Liver (tissue), 9 donors: Measurements from ENCODE around the gene ADAMTS15. TPM values are rescaled to one million over a fixed set of nuclear protein-coding genes. Genes with fewer than 3 reads are reported as not detected.

Experiments
- DNase-seq: peaks from one replicate; pipeline ENCODE4 v3.0.0-alpha.2; 2017; ENCODE audit warnings: low spot score
- H3K27ac ChIP-seq, 2 donors: one replicate each; pipeline ENCODE4 v1.7.0; 2013; ENCODE audit warnings: inconsistent platforms in 2 of 2, low read length in 2 of 2, control low read depth in 1 of 2, low read depth in 1 of 2, mild to moderate bottlenecking in 1 of 2
- H3K27me3 ChIP-seq, 4 donors: one replicate each; pipeline versions ENCODE4 v1.6.1 to v1.7.0; 2013; ENCODE audit warnings: low read length in 3 of 4, inconsistent platforms in 1 of 4, mild to moderate bottlenecking in 1 of 4, moderate library complexity in 1 of 4; ENCODE audit not compliant: control insufficient read depth in 4 of 4, insufficient read depth in 4 of 4
- H3K36me3 ChIP-seq, 4 donors: one replicate each; pipeline versions ENCODE4 v1.6.1 to v1.7.0; 2013; ENCODE audit warnings: low read length in 3 of 4, mild to moderate bottlenecking in 3 of 4, low read depth in 1 of 4, moderate library complexity in 1 of 4; ENCODE audit not compliant: control insufficient read depth in 4 of 4, insufficient read depth in 3 of 4
- H3K4me1 ChIP-seq, 4 donors: one replicate each; pipeline versions ENCODE4 v1.6.1 to v1.7.0; 2013; ENCODE audit warnings: low read length in 3 of 4, mild to moderate bottlenecking in 3 of 4, moderate library complexity in 1 of 4; ENCODE audit not compliant: control insufficient read depth in 4 of 4, insufficient read depth in 4 of 4
- H3K4me3 ChIP-seq, 3 donors: one replicate each; pipeline versions ENCODE4 v1.6.1 to v1.7.0; 2013; ENCODE audit warnings: low read length in 3 of 3, control low read depth in 1 of 3, low read depth in 1 of 3, mild to moderate bottlenecking in 1 of 3
- H3K9ac ChIP-seq, 2 donors: one replicate each; pipeline ENCODE4 v1.7.0; 2013; ENCODE audit warnings: low read length in 2 of 2, mild to moderate bottlenecking in 2 of 2, moderate library complexity in 2 of 2, control low read depth in 1 of 2, low read depth in 1 of 2
- H3K9me3 ChIP-seq, 4 donors: one replicate each; pipeline versions ENCODE4 v1.6.1 to v1.7.0; 2013; ENCODE audit warnings: low read length in 3 of 4; ENCODE audit not compliant: control insufficient read depth in 4 of 4
- EGR1 ChIP-seq, 2 donors: IDR thresholded peaks; 2 replicates each; pipeline ENCODE4 v1.6.1; 2016 to 2018; ENCODE audit warnings: antibody characterized with exemption in 2 of 2, low read depth in 2 of 2
- FOXA1 ChIP-seq: IDR thresholded peaks from 2 replicates; pipeline ENCODE4 v1.6.1; 2016; ENCODE audit warnings: antibody characterized with exemption
- FOXA2 ChIP-seq: IDR thresholded peaks from 2 replicates; pipeline ENCODE4 v1.6.1; 2016; ENCODE audit warnings: antibody characterized with exemption
- GABPA ChIP-seq, 2 donors: IDR thresholded peaks in 1 of 2; conservative IDR thresholded peaks in 1 of 2; 2 replicates each; pipeline ENCODE4 v1.6.1; 2016; ENCODE audit warnings: antibody characterized with exemption in 2 of 2, mild to moderate bottlenecking in 1 of 2, moderate library complexity in 1 of 2
- HNF4A ChIP-seq, 2 donors: conservative IDR thresholded peaks; 2 replicates each; pipeline ENCODE4 v1.6.1; 2016; ENCODE audit warnings: antibody characterized with exemption in 2 of 2, mild to moderate bottlenecking in 2 of 2
- HNF4G ChIP-seq: IDR thresholded peaks from 2 replicates; pipeline ENCODE4 v1.6.1; 2016; ENCODE audit warnings: antibody characterized with exemption
- JUND ChIP-seq, 2 donors: IDR thresholded peaks; 2 replicates each; pipeline ENCODE4 v1.6.1; 2016; ENCODE audit warnings: antibody characterized with exemption in 2 of 2
- NR2F2 ChIP-seq: IDR thresholded peaks from 2 replicates; pipeline ENCODE4 v1.6.1; 2016; ENCODE audit warnings: antibody characterized with exemption
- RAD21 ChIP-seq, 2 donors: IDR thresholded peaks; 2 replicates each; pipeline ENCODE4 v1.6.1; 2016; ENCODE audit warnings: antibody characterized with exemption in 2 of 2, mild to moderate bottlenecking in 2 of 2
- RXRA ChIP-seq, 2 donors: IDR thresholded peaks; 2 replicates each; pipeline ENCODE4 v1.6.1; 2017 to 2018; ENCODE audit warnings: antibody characterized with exemption in 2 of 2, mild to moderate bottlenecking in 1 of 2
- SP1 ChIP-seq: IDR thresholded peaks from 2 replicates; pipeline ENCODE4 v1.6.1; 2018; ENCODE audit warnings: antibody characterized with exemption, mild to moderate bottlenecking
- TAF1 ChIP-seq: conservative IDR thresholded peaks from 2 replicates; pipeline ENCODE4 v1.6.1; 2016; ENCODE audit warnings: antibody characterized with exemption, mild to moderate bottlenecking
- YY1 ChIP-seq: IDR thresholded peaks from 2 replicates; pipeline ENCODE4 v1.6.1; 2016; ENCODE audit warnings: antibody characterized with exemption, mild to moderate bottlenecking
- polyA plus RNA-seq, 2 donors: library from polyadenylated mRNA; stranded (reverse) in 1 of 2; unstranded in 1 of 2; fragments of 200-250 nt in 1 of 2; fragments of >200 nt in 1 of 2; fragmentation: Nextera tagmentation in 1 of 2; extraction: Ambion mirVana in 1 of 2; gene quantifications; one replicate each; pipeline versions ENCODE4 v1.2.1 to v1.2.3, GENCODE V29; 2013 to 2015
- total RNA-seq, 2 donors: library from RNA; depleted of rRNA; stranded (reverse); fragments of >200 nt; gene quantifications; one replicate each; pipeline ENCODE4 v1.2.3, GENCODE V29; 2014
- TF ChIP-seq, protein P1 (sequence below): fragments of 150-350 bp; IDR thresholded peaks from 2 replicates; pipeline ENCODE4 v1.5.1; 2017; ENCODE audit warnings: improper control_type of control experiment, low read depth, low read length; ENCODE audit not compliant: missing input control
- TF ChIP-seq, protein P2 (sequence below): IDR thresholded peaks from 2 replicates; pipeline ENCODE4 v1.6.1; 2016; ENCODE audit warnings: antibody characterized with exemption
- TF ChIP-seq, protein P3 (sequence below): IDR thresholded peaks from 2 replicates; pipeline ENCODE4 v1.6.1; 2016; ENCODE audit warnings: antibody characterized with exemption, mild to moderate bottlenecking
- TF ChIP-seq, protein P4 (sequence below): IDR thresholded peaks from 2 replicates; pipeline ENCODE4 v1.6.1; 2016; ENCODE audit warnings: antibody characterized with exemption
- TF ChIP-seq, protein P5 (sequence below): IDR thresholded peaks from 2 replicates; pipeline ENCODE4 v1.6.1; 2016; ENCODE audit warnings: antibody characterized with exemption
- donor health status: healthy.
- donor health status: healthy.
- donor health status: healthy.
- donor health status: healthy.
- donor health status: healthy.

The ADAMTS15 gene
- total and polyA plus RNA-seq, 4 donors: 0.06 to 1.3 (median 0.77) TPM

DNA sequence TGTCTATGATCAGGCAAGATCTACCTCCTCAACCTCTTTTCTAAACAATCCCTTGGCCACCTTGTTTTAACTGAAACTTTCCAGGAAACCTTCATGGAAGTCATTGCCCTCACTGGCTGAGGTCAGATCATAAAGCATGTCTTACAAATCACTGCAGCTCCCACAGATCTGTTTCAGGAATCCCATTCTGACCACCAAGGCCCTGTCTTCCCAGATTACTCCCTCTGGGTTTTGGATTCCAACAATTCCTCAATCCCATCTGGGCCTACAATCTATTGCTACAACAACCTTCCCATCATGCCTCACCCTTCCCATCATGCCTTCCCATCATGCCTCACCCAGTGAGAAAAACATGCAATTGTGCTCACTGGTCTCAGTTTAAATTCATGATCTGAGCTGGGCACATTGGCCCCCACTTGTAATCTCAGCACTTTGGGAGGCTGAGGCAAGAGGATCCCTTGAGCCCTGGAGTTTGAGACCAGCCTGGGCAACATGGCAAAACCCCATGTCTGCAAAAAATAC lies 15.9 kb downstream of the ADAMTS15 start:
- H3K36me3 ChIP-seq: no peaks in the 10 kb centered on the region
- DNase-seq: no peak
- no peak overlapping the region for H3K27ac ChIP-seq
- H3K4me3 ChIP-seq: no peak overlapping the region
- H3K9me3 ChIP-seq: no peaks in the 10 kb centered on the region
- no peak for TF ChIP-seq NR2F2
- TF ChIP-seq, protein P1, sequence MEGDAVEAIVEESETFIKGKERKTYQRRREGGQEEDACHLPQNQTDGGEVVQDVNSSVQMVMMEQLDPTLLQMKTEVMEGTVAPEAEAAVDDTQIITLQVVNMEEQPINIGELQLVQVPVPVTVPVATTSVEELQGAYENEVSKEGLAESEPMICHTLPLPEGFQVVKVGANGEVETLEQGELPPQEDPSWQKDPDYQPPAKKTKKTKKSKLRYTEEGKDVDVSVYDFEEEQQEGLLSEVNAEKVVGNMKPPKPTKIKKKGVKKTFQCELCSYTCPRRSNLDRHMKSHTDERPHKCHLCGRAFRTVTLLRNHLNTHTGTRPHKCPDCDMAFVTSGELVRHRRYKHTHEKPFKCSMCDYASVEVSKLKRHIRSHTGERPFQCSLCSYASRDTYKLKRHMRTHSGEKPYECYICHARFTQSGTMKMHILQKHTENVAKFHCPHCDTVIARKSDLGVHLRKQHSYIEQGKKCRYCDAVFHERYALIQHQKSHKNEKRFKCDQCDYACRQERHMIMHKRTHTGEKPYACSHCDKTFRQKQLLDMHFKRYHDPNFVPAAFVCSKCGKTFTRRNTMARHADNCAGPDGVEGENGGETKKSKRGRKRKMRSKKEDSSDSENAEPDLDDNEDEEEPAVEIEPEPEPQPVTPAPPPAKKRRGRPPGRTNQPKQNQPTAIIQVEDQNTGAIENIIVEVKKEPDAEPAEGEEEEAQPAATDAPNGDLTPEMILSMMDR: no peak
- TF ChIP-seq FOXA1: no peak
- TF ChIP-seq HNF4G: no peak
- no peak for TF ChIP-seq GABPA (IDR thresholded peaks at IDR 0.05 in 1 of 2, conservative IDR thresholded peaks at IDR 0.05 in 1 of 2)
- TF ChIP-seq SP1: no peak
- TF ChIP-seq RXRA (IDR thresholded peaks at IDR 0.05): no peak
- TF ChIP-seq, protein P2, sequence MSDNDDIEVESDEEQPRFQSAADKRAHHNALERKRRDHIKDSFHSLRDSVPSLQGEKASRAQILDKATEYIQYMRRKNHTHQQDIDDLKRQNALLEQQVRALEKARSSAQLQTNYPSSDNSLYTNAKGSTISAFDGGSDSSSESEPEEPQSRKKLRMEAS: no peak
- TF ChIP-seq, protein P3, sequence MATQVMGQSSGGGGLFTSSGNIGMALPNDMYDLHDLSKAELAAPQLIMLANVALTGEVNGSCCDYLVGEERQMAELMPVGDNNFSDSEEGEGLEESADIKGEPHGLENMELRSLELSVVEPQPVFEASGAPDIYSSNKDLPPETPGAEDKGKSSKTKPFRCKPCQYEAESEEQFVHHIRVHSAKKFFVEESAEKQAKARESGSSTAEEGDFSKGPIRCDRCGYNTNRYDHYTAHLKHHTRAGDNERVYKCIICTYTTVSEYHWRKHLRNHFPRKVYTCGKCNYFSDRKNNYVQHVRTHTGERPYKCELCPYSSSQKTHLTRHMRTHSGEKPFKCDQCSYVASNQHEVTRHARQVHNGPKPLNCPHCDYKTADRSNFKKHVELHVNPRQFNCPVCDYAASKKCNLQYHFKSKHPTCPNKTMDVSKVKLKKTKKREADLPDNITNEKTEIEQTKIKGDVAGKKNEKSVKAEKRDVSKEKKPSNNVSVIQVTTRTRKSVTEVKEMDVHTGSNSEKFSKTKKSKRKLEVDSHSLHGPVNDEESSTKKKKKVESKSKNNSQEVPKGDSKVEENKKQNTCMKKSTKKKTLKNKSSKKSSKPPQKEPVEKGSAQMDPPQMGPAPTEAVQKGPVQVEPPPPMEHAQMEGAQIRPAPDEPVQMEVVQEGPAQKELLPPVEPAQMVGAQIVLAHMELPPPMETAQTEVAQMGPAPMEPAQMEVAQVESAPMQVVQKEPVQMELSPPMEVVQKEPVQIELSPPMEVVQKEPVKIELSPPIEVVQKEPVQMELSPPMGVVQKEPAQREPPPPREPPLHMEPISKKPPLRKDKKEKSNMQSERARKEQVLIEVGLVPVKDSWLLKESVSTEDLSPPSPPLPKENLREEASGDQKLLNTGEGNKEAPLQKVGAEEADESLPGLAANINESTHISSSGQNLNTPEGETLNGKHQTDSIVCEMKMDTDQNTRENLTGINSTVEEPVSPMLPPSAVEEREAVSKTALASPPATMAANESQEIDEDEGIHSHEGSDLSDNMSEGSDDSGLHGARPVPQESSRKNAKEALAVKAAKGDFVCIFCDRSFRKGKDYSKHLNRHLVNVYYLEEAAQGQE: no peak
- TF ChIP-seq RAD21 (IDR thresholded peaks at IDR 0.05): no peak
- TF ChIP-seq EGR1 (IDR thresholded peaks at IDR 0.05; ENCODE audit: low read depth in 2 of 2): no peak
- TF ChIP-seq HNF4A (conservative IDR thresholded peaks at IDR 0.05): no peak
- TF ChIP-seq JUND (IDR thresholded peaks at IDR 0.05): no peak
- no peak for TF ChIP-seq TAF1
- TF ChIP-seq FOXA2: no peak
- TF ChIP-seq, protein P4, sequence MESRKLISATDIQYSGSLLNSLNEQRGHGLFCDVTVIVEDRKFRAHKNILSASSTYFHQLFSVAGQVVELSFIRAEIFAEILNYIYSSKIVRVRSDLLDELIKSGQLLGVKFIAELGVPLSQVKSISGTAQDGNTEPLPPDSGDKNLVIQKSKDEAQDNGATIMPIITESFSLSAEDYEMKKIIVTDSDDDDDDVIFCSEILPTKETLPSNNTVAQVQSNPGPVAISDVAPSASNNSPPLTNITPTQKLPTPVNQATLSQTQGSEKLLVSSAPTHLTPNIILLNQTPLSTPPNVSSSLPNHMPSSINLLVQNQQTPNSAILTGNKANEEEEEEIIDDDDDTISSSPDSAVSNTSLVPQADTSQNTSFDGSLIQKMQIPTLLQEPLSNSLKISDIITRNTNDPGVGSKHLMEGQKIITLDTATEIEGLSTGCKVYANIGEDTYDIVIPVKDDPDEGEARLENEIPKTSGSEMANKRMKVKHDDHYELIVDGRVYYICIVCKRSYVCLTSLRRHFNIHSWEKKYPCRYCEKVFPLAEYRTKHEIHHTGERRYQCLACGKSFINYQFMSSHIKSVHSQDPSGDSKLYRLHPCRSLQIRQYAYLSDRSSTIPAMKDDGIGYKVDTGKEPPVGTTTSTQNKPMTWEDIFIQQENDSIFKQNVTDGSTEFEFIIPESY: no peak
- TF ChIP-seq YY1: no peak
- TF ChIP-seq, protein P5, sequence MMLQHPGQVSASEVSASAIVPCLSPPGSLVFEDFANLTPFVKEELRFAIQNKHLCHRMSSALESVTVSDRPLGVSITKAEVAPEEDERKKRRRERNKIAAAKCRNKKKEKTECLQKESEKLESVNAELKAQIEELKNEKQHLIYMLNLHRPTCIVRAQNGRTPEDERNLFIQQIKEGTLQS: no peak
- no peak overlapping the region for H3K9ac ChIP-seq
- peaks cover 0 to 2% (median 0%) of the 10 kb centered on the region in 4 donors for H3K27me3 ChIP-seq
- H3K4me1 ChIP-seq: no peaks in the 10 kb centered on the region
